ENCODE data around the gene CT45A7.
"Not testable (repeated sequence)": the region's sequence is repeated elsewhere in the genome, so short reads cannot be mapped to it uniquely, and the experiment has no call there.

DNA sequence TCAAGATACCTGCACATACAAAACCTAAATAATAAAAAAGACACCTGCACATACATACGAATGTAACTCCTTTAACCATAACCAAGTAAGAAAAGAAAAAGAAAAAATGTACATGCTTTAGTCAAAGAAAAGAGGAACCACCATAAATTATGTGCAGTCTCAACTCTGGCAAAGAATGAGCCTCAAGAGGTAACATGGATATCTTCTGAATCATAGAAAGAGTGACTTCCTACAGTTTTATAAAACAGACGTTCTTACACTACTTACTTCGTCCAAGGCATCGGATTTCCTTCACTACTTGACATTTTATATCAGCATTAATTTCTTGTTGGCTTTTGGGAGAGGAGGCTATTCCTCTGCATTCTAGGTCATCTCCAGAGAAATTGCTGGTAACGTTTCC lies 45.7 kb upstream of the CT45A7 start:
- not testable (repeated sequence) for TF ChIP-seq POLR2A (IDR thresholded peaks at IDR 0.05)
- TF ChIP-seq, protein P1, sequence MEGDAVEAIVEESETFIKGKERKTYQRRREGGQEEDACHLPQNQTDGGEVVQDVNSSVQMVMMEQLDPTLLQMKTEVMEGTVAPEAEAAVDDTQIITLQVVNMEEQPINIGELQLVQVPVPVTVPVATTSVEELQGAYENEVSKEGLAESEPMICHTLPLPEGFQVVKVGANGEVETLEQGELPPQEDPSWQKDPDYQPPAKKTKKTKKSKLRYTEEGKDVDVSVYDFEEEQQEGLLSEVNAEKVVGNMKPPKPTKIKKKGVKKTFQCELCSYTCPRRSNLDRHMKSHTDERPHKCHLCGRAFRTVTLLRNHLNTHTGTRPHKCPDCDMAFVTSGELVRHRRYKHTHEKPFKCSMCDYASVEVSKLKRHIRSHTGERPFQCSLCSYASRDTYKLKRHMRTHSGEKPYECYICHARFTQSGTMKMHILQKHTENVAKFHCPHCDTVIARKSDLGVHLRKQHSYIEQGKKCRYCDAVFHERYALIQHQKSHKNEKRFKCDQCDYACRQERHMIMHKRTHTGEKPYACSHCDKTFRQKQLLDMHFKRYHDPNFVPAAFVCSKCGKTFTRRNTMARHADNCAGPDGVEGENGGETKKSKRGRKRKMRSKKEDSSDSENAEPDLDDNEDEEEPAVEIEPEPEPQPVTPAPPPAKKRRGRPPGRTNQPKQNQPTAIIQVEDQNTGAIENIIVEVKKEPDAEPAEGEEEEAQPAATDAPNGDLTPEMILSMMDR (IDR thresholded peaks at IDR 0.05) = not testable (repeated sequence)

All from thyroid gland (tissue), 4 donors.